ENCODE data around the gene TNIP1.

TNIP1 gene

DNA sequence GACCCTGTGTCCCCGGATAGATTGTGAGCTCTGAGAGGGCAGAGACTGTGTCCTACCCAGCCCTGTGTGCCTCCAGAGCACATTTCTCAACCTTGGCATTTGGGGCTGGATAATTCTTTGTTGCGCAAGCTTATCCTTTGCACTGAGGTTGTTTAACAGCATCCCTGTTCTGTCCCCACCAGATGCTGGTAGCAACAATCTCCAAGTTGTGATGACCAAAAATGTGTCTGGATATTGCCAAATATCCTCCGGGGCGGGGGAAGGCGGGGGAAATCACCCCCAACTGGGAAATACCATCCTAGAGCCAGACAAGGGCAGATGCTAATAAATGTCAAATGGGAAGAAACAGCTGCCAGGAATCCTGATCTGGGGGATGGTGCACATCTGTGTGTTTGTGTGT is 24.0 kb upstream of the TNIP1 start:
- no peak for DNase-seq

DNA sequence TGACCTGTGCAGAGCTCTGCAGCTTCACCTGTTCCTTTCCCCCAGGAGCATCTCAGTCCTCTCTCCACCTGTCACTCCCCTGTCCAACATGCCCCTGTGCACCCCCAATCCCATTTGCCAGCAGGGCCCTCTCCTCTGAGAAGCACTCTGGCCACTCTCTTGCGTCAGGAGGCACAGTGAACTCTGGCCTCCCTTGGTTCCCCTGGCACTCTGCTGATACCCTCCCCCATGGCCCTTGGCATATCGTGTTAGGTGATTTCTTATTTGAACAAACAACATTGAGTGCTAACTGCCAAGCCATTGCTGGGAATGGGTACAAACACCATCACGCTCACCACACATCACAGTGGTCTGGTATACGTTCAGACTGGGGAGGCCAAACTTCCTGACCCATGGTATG is 20.9 kb upstream of the TNIP1 start:
- DNase-seq: no peak

GRCh38 chr5:151101151-151101550 is 20.3 kb upstream of the TNIP1 start:
- no peak for DNase-seq

- DNase-seq: no peak
Measured at GRCh38 chr5:151100681-151101080, 19.8 kb upstream of the TNIP1 start.

DNA sequence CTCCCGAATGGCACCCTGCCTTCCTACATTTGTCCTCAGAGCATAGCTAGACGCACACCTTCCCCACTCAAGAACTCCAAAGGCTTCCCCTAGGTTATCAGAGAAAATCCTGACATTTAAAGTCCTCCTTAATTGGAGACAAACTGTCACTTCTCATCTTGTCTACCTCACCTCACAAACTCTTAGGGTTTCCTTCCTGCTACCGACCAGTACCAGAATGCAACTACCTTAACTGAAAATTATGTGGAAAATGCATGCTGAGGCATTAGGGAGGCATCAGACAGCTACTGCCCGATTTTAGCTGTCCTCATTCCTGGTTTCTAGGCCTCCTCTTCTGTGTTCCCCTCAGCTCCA is 17.9 kb upstream of the TNIP1 start:
- no peak for DNase-seq

GRCh38 chr5:151097820-151098767 is 17.3 kb upstream of the TNIP1 start:
- DNase-seq: peak in 1 of 2 donors; percentile 30

- no peak for DNase-seq
Measured at GRCh38 chr5:151097061-151097460, 16.2 kb upstream of the TNIP1 start.

- no peak for DNase-seq
Measured at GRCh38 chr5:151096001-151096373, 15.2 kb upstream of the TNIP1 start.

- DNase-seq: no peak
Measured at GRCh38 chr5:151095341-151096000, 14.6 kb upstream of the TNIP1 start.

- DNase-seq: no peak
Measured at GRCh38 chr5:151094852-151095245, 14.0 kb upstream of the TNIP1 start.

DNA sequence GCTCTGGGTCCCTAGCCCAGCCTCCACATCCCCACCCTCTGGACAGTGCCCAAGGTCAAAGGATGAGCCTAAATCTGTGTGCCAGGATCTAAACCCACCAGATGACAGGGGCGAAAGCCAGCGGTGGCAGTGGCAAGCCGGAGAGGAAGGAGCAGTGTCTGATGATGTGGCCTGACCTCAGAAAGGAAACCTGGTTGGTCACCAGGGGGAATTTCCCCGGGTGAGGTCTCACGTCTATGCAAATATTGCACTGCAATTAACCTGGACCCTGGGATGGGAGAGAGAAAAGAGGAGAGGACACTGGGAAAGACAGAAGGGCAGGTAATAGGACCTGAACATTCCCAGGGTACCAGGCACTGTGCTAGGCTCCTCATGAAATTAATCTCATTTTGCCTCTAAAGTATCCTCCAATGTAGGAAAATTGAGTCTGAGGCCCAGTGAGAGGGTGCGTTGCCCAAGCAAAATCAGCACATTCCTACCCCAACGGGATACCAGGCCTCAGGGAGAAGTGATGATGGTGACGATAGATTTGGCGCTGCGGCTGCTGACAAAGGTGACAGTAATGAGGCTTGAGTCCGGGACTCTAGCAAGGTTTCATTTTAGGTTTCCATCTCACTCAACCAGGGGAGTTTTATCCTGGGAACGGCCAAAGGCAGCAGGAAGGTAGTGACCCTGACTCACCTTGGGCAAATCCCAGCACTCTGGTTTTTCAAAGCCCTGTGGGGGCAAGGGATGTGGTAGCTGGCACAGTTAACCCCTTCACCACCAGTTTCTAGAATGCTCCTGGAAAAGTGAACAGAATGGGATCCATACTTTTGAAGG is 13.4 kb upstream of the TNIP1 start:
- DNase-seq: peak; percentile 54 to 56

DNA sequence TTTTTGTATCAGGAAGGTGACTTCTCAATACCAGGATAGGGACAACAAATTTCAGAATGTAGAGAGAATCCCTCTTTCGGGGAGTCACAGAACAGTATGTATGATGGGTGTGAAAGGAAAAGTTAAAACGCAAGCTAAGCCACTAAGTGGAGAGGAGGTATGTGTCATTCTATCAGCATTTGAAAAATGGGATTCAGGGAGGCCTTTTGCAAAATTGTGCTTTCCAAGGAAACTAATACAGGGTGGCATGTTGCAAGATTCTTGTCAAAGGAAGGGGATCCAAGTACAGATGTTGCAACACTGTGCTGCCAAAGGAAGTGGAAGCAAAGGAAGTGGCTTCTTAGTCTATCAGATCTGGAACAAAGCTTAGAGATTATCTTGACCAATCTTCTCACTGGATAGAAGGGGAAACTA is 12.6 kb upstream of the TNIP1 start:
- no peak for DNase-seq

DNA sequence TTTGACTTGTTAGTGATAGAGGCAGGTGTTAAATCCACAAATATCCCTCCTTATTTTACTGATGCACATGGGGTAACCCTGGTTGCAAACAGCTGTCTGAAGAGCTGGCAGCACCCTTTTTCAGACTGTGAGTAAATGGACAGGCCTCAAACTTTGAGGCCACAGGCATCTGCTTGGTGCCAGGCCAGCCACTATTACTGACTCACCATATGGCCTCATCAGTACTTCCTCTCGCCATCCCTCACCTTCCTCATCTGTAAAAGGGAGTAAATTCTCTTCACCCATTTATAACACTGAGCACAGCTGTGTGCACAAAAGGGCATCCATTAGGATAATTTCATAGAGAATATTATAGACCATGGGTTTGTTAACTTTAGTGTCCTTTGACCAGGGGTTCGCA is 11.9 kb upstream of the TNIP1 start:
- no peak for DNase-seq

GRCh38 chr5:151089726-151090125 is 8.9 kb upstream of the TNIP1 start:
- DNase-seq: no peak

DNA sequence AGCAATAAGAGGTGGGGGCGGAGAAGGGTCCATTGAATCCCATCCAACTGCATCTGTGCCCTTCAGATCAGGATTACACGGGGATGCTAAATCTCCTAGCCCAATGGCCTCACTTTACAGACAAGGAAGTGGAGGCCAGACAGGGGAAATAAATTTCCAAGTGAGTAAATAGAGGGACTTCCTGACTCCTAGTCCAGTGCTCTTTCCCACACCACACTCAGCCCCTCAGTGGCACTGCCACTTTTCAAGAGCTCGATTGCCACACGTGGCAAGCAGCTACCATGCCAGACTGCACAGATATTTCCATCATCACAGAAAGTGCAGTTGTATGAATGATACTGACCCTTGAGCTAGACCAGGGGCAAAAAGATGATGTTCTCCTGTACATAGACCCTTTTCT is 8.2 kb upstream of the TNIP1 start:
- DNase-seq: no peak

- DNase-seq: no peak
Measured at GRCh38 chr5:151087486-151087885, 6.7 kb upstream of the TNIP1 start.

GRCh38 chr5:151086905-151087360 is 6.1 kb upstream of the TNIP1 start:
- peak; percentile 58 to 63 for DNase-seq

- DNase-seq: no peak
Measured at GRCh38 chr5:151086192-151086869, 5.5 kb upstream of the TNIP1 start.

GRCh38 chr5:151085517-151086041 is 4.7 kb upstream of the TNIP1 start:
- DNase-seq: no peak

DNA sequence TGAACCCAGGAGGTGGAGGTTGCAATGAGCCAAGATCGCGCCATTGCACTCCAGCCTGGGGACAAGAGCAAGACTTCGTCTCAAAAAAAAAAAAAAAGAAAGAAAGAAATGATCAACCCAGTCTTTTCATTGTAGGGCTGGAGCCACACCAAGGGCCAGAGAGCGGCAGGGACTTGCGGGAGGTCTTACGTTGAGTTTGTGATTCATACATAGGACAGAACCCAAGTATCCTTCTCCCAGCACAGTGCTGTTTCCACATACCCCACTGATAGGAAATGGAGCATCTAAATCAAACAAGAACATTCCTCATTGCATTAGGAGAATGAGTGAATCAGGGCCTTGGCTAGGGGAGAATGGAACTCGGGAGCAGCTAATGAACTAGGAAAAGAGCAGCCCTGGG is 3.5 kb upstream of the TNIP1 start:
- no peak for DNase-seq

GRCh38 chr5:151083081-151083676 is 2.3 kb upstream of the TNIP1 start:
- DNase-seq: peak; percentile 55 to 58

- DNase-seq: no peak
Measured at GRCh38 chr5:151082282-151082902, 1.6 kb upstream of the TNIP1 start.
